ENCODE measurements around the gene STX1B.

The STX1B gene

GRCh38 chr16:30983898-30984610 lies 26.4 kb downstream of the STX1B start:
- no peak overlapping the region for H3K4me3 ChIP-seq (ENCODE audit: low read depth, low read length)
- DNase-seq (ENCODE audit: low read depth) = no peak
- TF ChIP-seq CTCF (IDR thresholded peaks at IDR 0.05; ENCODE audit: control insufficient read depth, extremely low read depth, insufficient read depth) = no peak

- H3K4me3 ChIP-seq (ENCODE audit: low read depth, low read length) = no peak overlapping the region
- no peak for DNase-seq (ENCODE audit: low read depth)
- TF ChIP-seq CTCF (IDR thresholded peaks at IDR 0.05; ENCODE audit: control insufficient read depth, extremely low read depth, insufficient read depth) = no peak
Measured at GRCh38 chr16:30983289-30983889, 27.0 kb downstream of the STX1B start.

GRCh38 chr16:30982548-30983288 lies 27.7 kb downstream of the STX1B start:
- no peak overlapping the region for H3K4me3 ChIP-seq (ENCODE audit: low read depth, low read length)
- TF ChIP-seq CTCF (IDR thresholded peaks at IDR 0.05; ENCODE audit: control insufficient read depth, extremely low read depth, insufficient read depth) = no peak
- no peak for DNase-seq (ENCODE audit: low read depth)

GRCh38 chr16:30980959-30981358 lies 29.5 kb downstream of the STX1B start:
- no peak for TF ChIP-seq CTCF (IDR thresholded peaks at IDR 0.05; ENCODE audit: control insufficient read depth, extremely low read depth, insufficient read depth)
- no peak for DNase-seq (ENCODE audit: low read depth)
- no peak overlapping the region for H3K4me3 ChIP-seq (ENCODE audit: low read depth, low read length)

GRCh38 chr16:30980434-30980833 lies 30.0 kb downstream of the STX1B start:
- no peak for DNase-seq (ENCODE audit: low read depth)
- no peak overlapping the region for H3K4me3 ChIP-seq (ENCODE audit: low read depth, low read length)
- no peak for TF ChIP-seq CTCF (IDR thresholded peaks at IDR 0.05; ENCODE audit: control insufficient read depth, extremely low read depth, insufficient read depth)

- H3K4me3 ChIP-seq (ENCODE audit: low read depth, low read length) = no peak overlapping the region
- no peak for TF ChIP-seq CTCF (IDR thresholded peaks at IDR 0.05; ENCODE audit: control insufficient read depth, extremely low read depth, insufficient read depth)
- no peak for DNase-seq (ENCODE audit: low read depth)
Measured at GRCh38 chr16:30980023-30980371, 30.4 kb downstream of the STX1B start.

All from LNCaP clone FGC (cell line).